Suprapubic skin (tissue), 3 donors: ENCODE measurements around the gene RABGGTA.

Experiments
- POLR2A ChIP-seq, 2 donors: fragments of 450-650 bp; IDR thresholded peaks; one replicate each; pipeline ENCODE4 v1.6.1; 2017; ENCODE audit warnings: antibody characterized with exemption in 2 of 2, mild to moderate bottlenecking in 2 of 2, moderate library complexity in 2 of 2
- TF ChIP-seq, protein P1 (sequence below), 2 donors: fragments of 200-600 bp in 1 of 2; fragments of 450-650 bp in 1 of 2; sonication (generic) in 1 of 2; IDR thresholded peaks; one replicate each; pipeline ENCODE4 v1.5.1; 2016 to 2019; ENCODE audit warnings: antibody characterized with exemption in 2 of 2, mild to moderate bottlenecking in 1 of 2, moderate library complexity in 1 of 2

DNA sequence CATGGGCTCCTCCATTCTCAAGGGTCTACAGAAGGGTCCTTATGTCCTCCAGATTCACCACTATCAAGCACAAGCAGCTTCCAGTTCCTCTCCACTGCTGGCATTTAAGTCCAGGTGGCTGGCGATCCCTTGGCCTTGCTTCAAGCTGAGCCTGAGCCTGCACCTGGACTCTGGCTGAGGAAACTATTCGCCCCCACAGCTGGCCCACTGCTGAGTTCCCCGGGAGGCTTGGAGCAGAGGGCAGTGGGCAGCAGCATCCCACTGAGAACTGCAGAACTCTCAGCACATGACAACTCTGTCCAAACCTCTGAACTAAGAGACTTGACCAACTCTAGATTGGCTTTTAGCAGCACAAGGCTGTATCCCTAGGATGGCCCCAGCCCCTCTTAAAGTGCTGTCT, 11.3 kb upstream of the RABGGTA start:
- TF ChIP-seq, protein P1, sequence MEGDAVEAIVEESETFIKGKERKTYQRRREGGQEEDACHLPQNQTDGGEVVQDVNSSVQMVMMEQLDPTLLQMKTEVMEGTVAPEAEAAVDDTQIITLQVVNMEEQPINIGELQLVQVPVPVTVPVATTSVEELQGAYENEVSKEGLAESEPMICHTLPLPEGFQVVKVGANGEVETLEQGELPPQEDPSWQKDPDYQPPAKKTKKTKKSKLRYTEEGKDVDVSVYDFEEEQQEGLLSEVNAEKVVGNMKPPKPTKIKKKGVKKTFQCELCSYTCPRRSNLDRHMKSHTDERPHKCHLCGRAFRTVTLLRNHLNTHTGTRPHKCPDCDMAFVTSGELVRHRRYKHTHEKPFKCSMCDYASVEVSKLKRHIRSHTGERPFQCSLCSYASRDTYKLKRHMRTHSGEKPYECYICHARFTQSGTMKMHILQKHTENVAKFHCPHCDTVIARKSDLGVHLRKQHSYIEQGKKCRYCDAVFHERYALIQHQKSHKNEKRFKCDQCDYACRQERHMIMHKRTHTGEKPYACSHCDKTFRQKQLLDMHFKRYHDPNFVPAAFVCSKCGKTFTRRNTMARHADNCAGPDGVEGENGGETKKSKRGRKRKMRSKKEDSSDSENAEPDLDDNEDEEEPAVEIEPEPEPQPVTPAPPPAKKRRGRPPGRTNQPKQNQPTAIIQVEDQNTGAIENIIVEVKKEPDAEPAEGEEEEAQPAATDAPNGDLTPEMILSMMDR (IDR thresholded peaks at IDR 0.05) = no peak
- no peak for TF ChIP-seq POLR2A (IDR thresholded peaks at IDR 0.05)
